PC-9 (cell line): ENCODE measurements around the gene ATG9A. TPM values are rescaled to one million over a fixed set of nuclear protein-coding genes. Genes with fewer than 3 reads are reported as not detected.

Experiments
- BruUV-seq: library from RNA; stranded (reverse); fragments of 400-500 nt; replicated peaks from 2 replicates; lab custom pipeline; 2021; lab: Mats Ljungman, UMichigan
- CTCF ChIA-PET: fragments of 300-600 bp; sonication (Branson Sonifier 250); formaldehyde crosslinking; loops from one replicate; lab custom pipeline; 2022; ENCODE audit warnings: antibody characterized with exemption; lab: Charles Lee
- POLR2A ChIA-PET: fragments of 300-600 bp; sonication (Branson Sonifier 250); formaldehyde crosslinking; loops from one replicate; lab custom pipeline; 2022; ENCODE audit warnings: antibody characterized with exemption; ENCODE audit not compliant: unreplicated experiment; lab: Charles Lee
- DNase-seq, 2 experiments: peaks; one replicate each; pipeline versions ENCODE4 v3.0.0 to v3.0.0-alpha.2; 2015 to 2022; ENCODE audit warnings: mixed read lengths in 1 of 2
- H2AFZ ChIP-seq: fragments of 200-600 bp; sonication (generic); 2 replicates; pipeline ENCODE4 v1.8.1; 2017; ENCODE audit warnings: antibody characterized with exemption
- H3F3A ChIP-seq: fragments of 200-600 bp; sonication (generic); 2 replicates; pipeline ENCODE4 v1.8.1; 2017; ENCODE audit warnings: antibody characterized with exemption, mild to moderate bottlenecking, low read depth; ENCODE audit not compliant: insufficient read depth
- H3K27ac ChIP-seq: fragments of 200-600 bp; sonication (generic); 2 replicates; pipeline ENCODE4 v1.6.1; 2016; ENCODE audit warnings: mixed run types
- H3K27me3 ChIP-seq: fragments of 200-600 bp; sonication (generic); 2 replicates; pipeline ENCODE4 v1.6.1; 2016; ENCODE audit warnings: low read depth, mixed run types; ENCODE audit not compliant: insufficient read depth
- H3K36me3 ChIP-seq: fragments of 200-600 bp; sonication (generic); 2 replicates; pipeline ENCODE4 v1.6.1; 2016; ENCODE audit warnings: low read depth, mixed run types
- H3K4me1 ChIP-seq: fragments of 200-600 bp; sonication (generic); replicated peaks from 2 replicates; pipeline ENCODE4 v1.6.1; 2016; ENCODE audit warnings: mixed run types; ENCODE audit not compliant: insufficient read depth
- H3K4me2 ChIP-seq: fragments of 200-600 bp; sonication (generic); 2 replicates; pipeline ENCODE4 v1.6.1; 2017; ENCODE audit warnings: mixed run types
- H3K4me3 ChIP-seq: fragments of 200-600 bp; sonication (generic); 2 replicates; pipeline ENCODE4 v1.6.1; 2016; ENCODE audit warnings: mixed run types
- H3K79me2 ChIP-seq: fragments of 200-600 bp; sonication (generic); 2 replicates; pipeline ENCODE4 v1.6.1; 2017; ENCODE audit warnings: low read depth, mixed run types
- H3K9me2 ChIP-seq: fragments of 200-600 bp; sonication (generic); 2 replicates; pipeline ENCODE4 v1.8.1; 2017; ENCODE audit warnings: mild to moderate bottlenecking; ENCODE audit not compliant: insufficient read depth
- H3K9me3 ChIP-seq: fragments of 200-600 bp; sonication (generic); 2 replicates; pipeline ENCODE4 v1.8.1; 2016; ENCODE audit warnings: low read depth; ENCODE audit not compliant: insufficient read depth
- H4K20me1 ChIP-seq: fragments of 200-600 bp; sonication (generic); 2 replicates; pipeline ENCODE4 v1.8.1; 2017; ENCODE audit not compliant: insufficient read depth
- CTCF ChIP-seq: fragments of 200-600 bp; sonication (generic); conservative IDR thresholded peaks from 2 replicates; pipeline ENCODE4 v1.6.1; 2017; ENCODE audit warnings: mixed run types, antibody characterized with exemption, mild to moderate bottlenecking, moderate library complexity
- EZH2 ChIP-seq: fragments of 200-600 bp; sonication (generic); IDR thresholded peaks from 2 replicates; pipeline ENCODE4 v1.8.0; 2017; ENCODE audit warnings: antibody characterized with exemption, low read depth
- intact Hi-C: fragments of 100-400 bp; cut with micrococcal nuclease; formaldehyde crosslinking; loops from one replicate; pipeline ENCODE4 v1.10.0; 2022; ENCODE audit not compliant: unreplicated experiment
- total RNA-seq: library from RNA; stranded (reverse); gene quantifications from 2 replicates; pipeline ENCODE4 v1.2.3, GENCODE V29; 2021

Gene ATG9A
- total RNA-seq, 1 experiment from 2014 or later: 56.0 TPM

DNA sequence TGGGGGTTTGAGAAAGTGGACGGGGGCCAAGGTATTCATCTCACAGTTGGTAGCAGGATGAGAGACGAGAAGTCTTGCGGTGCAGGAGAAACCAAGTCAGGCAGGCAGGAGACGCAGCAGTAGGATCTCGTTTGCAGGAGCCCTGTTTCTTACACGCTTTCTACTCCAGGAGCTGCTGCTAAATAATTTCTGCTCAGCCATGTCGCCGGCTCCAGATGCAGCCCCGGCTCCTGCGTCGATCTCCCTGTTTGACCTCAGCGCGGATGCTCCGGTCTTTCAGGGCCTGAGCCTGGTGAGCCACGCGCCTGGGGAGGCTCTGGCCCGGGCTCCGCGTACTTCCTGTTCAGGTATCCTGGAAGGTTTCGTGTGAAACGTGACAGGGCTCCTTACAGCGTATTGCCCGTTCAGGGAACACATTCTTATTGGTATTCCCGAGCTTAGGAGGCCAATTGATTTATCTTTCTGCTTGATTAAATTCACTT, 664 bp upstream of the ATG9A start:
- Histone ChIP-seq H3K9me2 (no peaks in the 10 kb centered on the region), H3K27ac (peak overlapping the region; percentile 77), H3K4me3 (peak overlapping the region; percentile 67), H3K36me3 (0 out of 2 replicates have a peak, but pooled peaks cover 22% of the 10 kb centered on the region), H2AFZ (peak overlapping the region; percentile 80), H3K79me2 (peaks cover 39% of the 10 kb centered on the region), H3K4me1 (peaks cover 16% of the 10 kb centered on the region), H3K27me3 (no peaks in the 10 kb centered on the region), H3K9me3 (no peaks in the 10 kb centered on the region), H3F3A (peaks cover 8% of the 10 kb centered on the region), H3K4me2 (peak overlapping the region; percentile 92), H4K20me1 (no peaks in the 10 kb centered on the region; the same call in 1 of the 2 replicates)
- intact Hi-C loops: no loop called here
- ChIA-PET CTCF (interaction anchor here (1.3 to 1.4 kb wide), 2 partner anchors 59 to 65 kb away, joined by 3 to 5 read pairs; no protein-coding TSS in a partner anchor), POLR2A (interaction anchor here (0.6 to 1.2 kb wide), 2 partner anchors 19 to 53 kb away, joined by 6 to 7 read pairs; partner anchors contain the start of gene CNPPD1)
- TSS peak; percentile 70 for BruUV-seq
- DNase-seq: peak; percentile 31 to 56
- TF ChIP-seq CTCF (no peak), EZH2 (no peak)

GRCh38 chr2:219228911-219229304, 528 bp downstream of the ATG9A start:
- Histone ChIP-seq H2AFZ (peak overlapping the region; percentile 74), H3K27ac (no peak overlapping the region), H3K79me2 (peaks cover 39% of the 10 kb centered on the region), H3K4me3 (peak overlapping the region; percentile 67), H3K27me3 (no peaks in the 10 kb centered on the region), H3K4me1 (peaks cover 16% of the 10 kb centered on the region), H3K4me2 (peak overlapping the region; percentile 97), H3K36me3 (0 out of 2 replicates have a peak, but pooled peaks cover 16% of the 10 kb centered on the region), H3K9me3 (no peaks in the 10 kb centered on the region), H3F3A (peaks cover 8% of the 10 kb centered on the region), H4K20me1 (no peaks in the 10 kb centered on the region), H3K9me2 (no peaks in the 10 kb centered on the region)
- ChIA-PET POLR2A (interaction anchor here (0.7 to 1.2 kb wide), 4 partner anchors 22 to 53 kb away, joined by 3 to 19 read pairs (median 6); partner anchors contain the start of gene CNPPD1), CTCF (interaction anchor here (1.4 kb wide), 1 partner anchor 66 kb away, joined by 5 read pairs; no protein-coding TSS in a partner anchor)
- no peak for DNase-seq
- no TSS peak for BruUV-seq
- no peak for TF ChIP-seq CTCF
- TF ChIP-seq EZH2: no peak
- intact Hi-C loops: loop anchor here (1.0 to 2.0 kb wide), 5 partner anchors 10 to 65 kb away; partner anchors contain the start of gene DNAJB2

GRCh38 chr2:219228041-219228910, 1.2 kb downstream of the ATG9A start:
- 0 out of 2 replicates have a peak, but pooled peaks cover 11% of the 10 kb centered on the region for H3K36me3 ChIP-seq

More at GRCh38 chr2:219228041-219228910, 1.2 kb downstream of the ATG9A start:
- POLR2A ChIA-PET: interaction anchor here (1.2 kb wide), 1 partner anchor 46 kb away, joined by 19 read pairs; no protein-coding TSS in a partner anchor
- TSS peak; percentile 36 for BruUV-seq
- peak overlapping the region; percentile 67 for H3K4me3 ChIP-seq
- H2AFZ ChIP-seq: peak overlapping the region; percentile 74
- no peak overlapping the region for H3K27ac ChIP-seq
- H4K20me1 ChIP-seq: no peaks in the 10 kb centered on the region
- peak overlapping the region; percentile 97 for H3K4me2 ChIP-seq
- H3F3A ChIP-seq: peaks cover 8% of the 10 kb centered on the region
- H3K9me2 ChIP-seq: no peaks in the 10 kb centered on the region
- TF ChIP-seq CTCF (no peak), EZH2 (no peak)
- no peak for DNase-seq
- intact Hi-C loops: loop anchor here (2.0 kb wide), 1 partner anchor 59 kb away; no protein-coding TSS in a partner anchor
- peaks cover 39% of the 10 kb centered on the region for H3K79me2 ChIP-seq
- peaks cover 16% of the 10 kb centered on the region for H3K4me1 ChIP-seq
- H3K9me3 ChIP-seq: no peaks in the 10 kb centered on the region
- no peaks in the 10 kb centered on the region for H3K27me3 ChIP-seq
- CTCF ChIA-PET: no interaction called here
